ENCODE data around the gene KNL1. TPM values are rescaled to one million over a fixed set of nuclear protein-coding genes. Genes with fewer than 3 reads are reported as not detected.

Gene KNL1, protein sequence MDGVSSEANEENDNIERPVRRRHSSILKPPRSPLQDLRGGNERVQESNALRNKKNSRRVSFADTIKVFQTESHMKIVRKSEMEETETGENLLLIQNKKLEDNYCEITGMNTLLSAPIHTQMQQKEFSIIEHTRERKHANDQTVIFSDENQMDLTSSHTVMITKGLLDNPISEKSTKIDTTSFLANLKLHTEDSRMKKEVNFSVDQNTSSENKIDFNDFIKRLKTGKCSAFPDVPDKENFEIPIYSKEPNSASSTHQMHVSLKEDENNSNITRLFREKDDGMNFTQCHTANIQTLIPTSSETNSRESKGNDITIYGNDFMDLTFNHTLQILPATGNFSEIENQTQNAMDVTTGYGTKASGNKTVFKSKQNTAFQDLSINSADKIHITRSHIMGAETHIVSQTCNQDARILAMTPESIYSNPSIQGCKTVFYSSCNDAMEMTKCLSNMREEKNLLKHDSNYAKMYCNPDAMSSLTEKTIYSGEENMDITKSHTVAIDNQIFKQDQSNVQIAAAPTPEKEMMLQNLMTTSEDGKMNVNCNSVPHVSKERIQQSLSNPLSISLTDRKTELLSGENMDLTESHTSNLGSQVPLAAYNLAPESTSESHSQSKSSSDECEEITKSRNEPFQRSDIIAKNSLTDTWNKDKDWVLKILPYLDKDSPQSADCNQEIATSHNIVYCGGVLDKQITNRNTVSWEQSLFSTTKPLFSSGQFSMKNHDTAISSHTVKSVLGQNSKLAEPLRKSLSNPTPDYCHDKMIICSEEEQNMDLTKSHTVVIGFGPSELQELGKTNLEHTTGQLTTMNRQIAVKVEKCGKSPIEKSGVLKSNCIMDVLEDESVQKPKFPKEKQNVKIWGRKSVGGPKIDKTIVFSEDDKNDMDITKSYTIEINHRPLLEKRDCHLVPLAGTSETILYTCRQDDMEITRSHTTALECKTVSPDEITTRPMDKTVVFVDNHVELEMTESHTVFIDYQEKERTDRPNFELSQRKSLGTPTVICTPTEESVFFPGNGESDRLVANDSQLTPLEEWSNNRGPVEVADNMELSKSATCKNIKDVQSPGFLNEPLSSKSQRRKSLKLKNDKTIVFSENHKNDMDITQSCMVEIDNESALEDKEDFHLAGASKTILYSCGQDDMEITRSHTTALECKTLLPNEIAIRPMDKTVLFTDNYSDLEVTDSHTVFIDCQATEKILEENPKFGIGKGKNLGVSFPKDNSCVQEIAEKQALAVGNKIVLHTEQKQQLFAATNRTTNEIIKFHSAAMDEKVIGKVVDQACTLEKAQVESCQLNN (N-terminal part only)
- 62.6 and 107 TPM in 2 replicates for total RNA-seq

DNA sequence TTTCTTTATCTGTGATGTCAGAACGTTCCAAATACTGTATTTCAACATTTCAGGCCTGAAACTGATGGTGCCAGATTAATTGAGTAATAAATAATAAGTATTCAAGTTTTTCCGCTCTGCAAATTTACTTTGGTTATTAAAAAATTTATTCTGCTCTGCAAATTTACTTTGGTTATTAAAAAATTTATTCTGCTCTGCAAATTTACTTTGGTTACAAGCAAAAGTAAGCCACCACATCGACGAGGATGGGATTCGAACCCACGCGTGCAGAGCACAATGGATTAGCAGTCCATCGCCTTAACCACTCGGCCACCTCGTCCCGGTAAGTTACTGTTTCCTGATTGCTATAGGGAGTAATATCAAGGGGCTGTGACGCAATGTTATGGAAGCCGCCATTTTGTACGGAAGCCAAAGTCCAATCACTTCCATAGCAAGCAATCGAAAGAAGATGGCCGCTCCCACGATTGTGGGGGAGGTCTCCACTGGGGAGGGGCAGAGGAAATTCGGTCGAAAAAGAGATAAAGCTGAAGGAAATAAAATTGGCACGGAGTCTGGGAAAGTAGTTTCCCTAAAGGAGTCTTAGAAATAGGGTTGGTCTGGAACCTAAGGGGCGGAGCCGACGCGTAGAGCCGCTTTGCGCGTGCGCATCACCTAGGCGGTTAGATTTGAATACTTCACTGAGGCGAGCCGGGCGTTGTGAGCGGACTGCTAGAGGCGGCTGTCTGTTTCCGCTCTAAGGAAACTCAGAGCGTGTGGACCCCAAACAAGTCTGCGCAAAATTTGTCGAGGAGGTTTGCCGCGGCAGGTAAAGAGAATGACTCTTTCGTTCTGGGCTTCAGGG is at the start of gene KNL1:
KNL1 (plus strand) TSS at position 662 of the 841 bp plus-strand sequence. CDS start 8,683 bp downstream, outside the sequence.

DNA sequence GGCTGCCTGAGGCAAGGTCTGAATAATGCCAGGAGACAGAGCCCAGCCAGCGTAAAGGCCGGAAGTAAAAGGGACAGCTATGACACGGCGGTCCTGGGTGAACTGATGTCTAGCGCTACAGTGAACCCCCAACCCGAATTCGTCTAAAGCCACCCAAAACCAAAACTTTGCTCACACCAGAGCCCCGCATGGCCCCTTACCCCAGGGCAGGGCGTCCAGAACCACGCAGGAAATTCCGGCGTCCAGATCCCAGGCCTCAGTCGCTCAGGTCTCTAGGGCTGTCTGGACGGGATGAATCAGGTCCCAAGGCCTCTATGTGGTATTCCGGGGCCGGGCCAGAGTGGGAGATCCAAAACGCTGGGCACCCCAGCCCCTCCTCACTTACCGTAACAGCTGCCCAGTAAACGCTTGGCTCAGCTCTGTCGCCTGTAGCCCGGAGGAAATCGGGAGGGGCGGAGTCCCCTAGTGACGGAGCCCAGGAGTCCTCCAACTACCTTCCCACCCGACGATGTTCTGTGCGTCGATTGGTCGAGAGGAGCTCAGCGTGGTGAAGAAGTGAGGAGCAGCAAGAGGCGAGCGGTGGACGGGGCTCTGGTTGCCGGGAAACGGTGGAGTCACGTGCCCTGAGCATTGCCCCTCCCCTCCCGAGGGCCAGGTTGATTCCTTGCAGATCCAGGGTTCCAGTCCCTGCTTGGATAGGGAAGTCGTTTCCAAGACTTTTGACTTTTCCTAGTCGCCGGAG is 29.3 kb upstream of the KNL1 start, which contains the start of gene CCDC32:
CCDC32 (minus strand) TSS at position 452 of the 742 bp plus-strand sequence. CDS start 2,027 bp downstream, outside the sequence.

DNA sequence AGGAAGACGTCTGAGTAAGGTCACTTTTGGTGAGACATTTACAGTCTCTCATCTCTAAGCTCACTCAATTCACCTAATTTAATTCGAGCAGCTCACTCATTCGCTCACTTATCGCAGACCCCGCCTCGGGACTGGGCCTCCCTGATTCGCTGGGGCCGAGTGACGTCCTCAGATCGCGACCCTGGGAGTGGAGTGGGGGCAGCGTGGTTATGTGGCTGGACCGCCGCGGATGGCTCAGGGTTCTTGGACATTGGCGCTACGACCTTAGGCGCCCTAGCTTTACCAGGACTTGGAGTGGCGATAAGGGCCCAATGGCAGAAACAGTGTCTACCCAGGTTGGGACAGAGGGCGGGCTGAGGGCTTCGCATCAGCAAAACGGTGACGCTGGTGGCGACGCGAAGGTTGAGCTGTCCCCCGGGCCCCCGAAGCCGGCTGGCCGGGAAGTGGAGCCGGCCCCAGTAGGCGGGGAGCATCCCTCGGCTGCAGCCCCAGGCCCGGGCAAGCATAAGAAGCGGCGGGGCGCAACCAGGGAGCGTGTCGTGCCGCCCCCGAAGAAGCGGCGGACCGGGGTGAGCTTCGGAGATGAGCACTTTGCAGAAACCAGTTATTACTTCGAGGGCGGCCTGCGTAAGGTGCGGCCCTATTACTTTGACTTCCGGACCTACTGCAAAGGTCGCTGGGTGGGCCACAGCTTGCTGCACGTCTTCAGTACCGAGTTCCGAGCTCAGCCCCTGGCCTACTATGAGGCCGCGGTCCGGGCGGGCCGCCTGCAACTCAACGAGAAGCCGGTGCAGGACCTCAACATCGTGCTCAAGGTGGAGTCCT is 24.7 kb upstream of the KNL1 start, which contains the start of gene RPUSD2:
RPUSD2 (plus strand) TSS at position 171 of the 825 bp plus-strand sequence; CDS start at position 210, 39 bp downstream.

DNA sequence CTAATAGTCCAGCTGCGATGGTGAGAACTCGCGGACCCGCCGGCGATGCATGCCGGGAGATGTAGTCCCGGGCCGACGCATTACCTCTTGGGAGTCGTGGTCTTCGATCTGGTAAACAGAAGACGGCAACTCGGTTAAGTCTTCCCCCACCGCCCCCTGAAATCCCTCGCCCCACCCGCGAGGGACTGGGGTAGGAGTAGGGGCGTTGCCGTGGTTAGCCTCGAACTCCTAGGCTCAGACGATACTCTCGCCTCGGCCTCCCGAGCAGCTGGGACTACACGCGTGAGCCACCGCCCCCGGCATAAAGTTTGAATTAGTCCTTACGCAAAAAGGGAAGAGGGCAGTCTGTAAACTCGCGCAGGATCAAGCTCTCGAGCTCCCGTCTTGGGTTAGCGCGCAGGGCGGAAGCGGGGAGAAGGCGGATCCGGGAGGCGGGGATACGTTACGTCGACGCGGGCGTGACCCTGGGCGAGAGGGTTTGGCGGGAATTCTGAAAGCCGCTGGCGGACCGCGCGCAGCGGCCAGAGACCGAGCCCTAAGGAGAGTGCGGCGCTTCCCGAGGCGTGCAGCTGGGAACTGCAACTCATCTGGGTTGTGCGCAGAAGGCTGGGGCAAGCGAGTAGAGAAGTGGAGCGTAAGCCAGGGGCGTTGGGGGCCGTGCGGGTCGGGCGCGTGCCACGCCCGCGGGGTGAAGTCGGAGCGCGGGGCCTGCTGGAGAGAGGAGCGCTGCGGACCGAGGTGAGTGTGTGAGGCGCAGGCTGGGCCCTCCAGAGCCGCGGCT is 100.8 kb downstream of the KNL1 start, which contains the start of gene RAD51:
RAD51 (plus strand) TSS at position 487 of the 781 bp plus-strand sequence. CDS start 3,585 bp downstream, outside the sequence.

Small RNA genes lying within 50 kb of the gene (small RNA-seq; reads per million reads assigned to genes)
- gene RF00017 (not detected), gene RN7SL376P (not detected)

Other genes starting within 250 kb of the KNL1 start
- not detected in 2 replicates for gene PHGR1, start 243.2 kb upstream of the KNL1 start, total RNA-seq
- 0.14 and 0.27 TPM in 2 replicates for gene DISP2, start 236.0 kb upstream of the KNL1 start, total RNA-seq
- gene KNSTRN, start 211.5 kb upstream of the KNL1 start, total RNA-seq, result 53.6 and 83.1 TPM in 2 replicates
- 39.2 and 48.5 TPM in 2 replicates for gene IVD, start 188.5 kb upstream of the KNL1 start, total RNA-seq
- 12.2 and 14.5 TPM in 2 replicates for gene BAHD1, start 153.3 kb upstream of the KNL1 start, total RNA-seq
- gene CHST14, start 123.3 kb upstream of the KNL1 start, total RNA-seq, result 17.4 and 19.3 TPM in 2 replicates
- gene CCDC32, start 29.2 kb upstream of the KNL1 start, total RNA-seq, result 19.8 and 24.1 TPM in 2 replicates
- gene RPUSD2, start 24.9 kb upstream of the KNL1 start, total RNA-seq, result 10.0 and 10.6 TPM in 2 replicates
- 10.2 and 12.1 TPM in 2 replicates for gene RAD51, start 100.9 kb downstream of the KNL1 start, total RNA-seq
- 28.3 and 32.8 TPM in 2 replicates for gene RMDN3, start 161.0 kb downstream of the KNL1 start, total RNA-seq
- gene GCHFR, start 169.8 kb downstream of the KNL1 start, total RNA-seq, result 4.5 and 7.4 TPM in 2 replicates
- 0.40 and 1.0 TPM in 2 replicates for gene C15orf62, start 175.7 kb downstream of the KNL1 start, total RNA-seq
- 18.5 and 27.3 TPM in 2 replicates for gene ZFYVE19, start 212.8 kb downstream of the KNL1 start, total RNA-seq
- gene DNAJC17, start 213.2 kb downstream of the KNL1 start, total RNA-seq, result 21.8 and 35.0 TPM in 2 replicates
- gene PPP1R14D, start 234.5 kb downstream of the KNL1 start, total RNA-seq, result not detected in 2 replicates
- 0.93 and 1.4 TPM in 2 replicates for gene SPINT1, start 249.8 kb downstream of the KNL1 start, total RNA-seq